Measurements from ENCODE around the gene GAS1. TPM values are rescaled to one million over a fixed set of nuclear protein-coding genes. Genes with fewer than 3 reads are reported as not detected.

GAS1 gene
- total and polyA plus RNA-seq, 7 donors, result 6.8 to 19.1 (median 13.0) TPM

- WGBS, 3 donors, result 76 to 83% (median 81%) methylated on average over 6 of the region's 6 CpGs
- no peak for TF ChIP-seq CTCF (IDR thresholded peaks at IDR 0.05)
- ATAC-seq, result no peak
- peaks cover 0 to 7% (median 0%) of the 10 kb centered on the region in 3 donors for H3K27me3 ChIP-seq (ENCODE audit: insufficient read depth in 3 of 3, low read length in 2 of 3)
- intact Hi-C loops (cut with DNase I), result loop anchor here in 1 of 2 donors (5.0 kb wide), 1 partner anchor 156 kb away; no protein-coding TSS in a partner anchor
- H3K27ac ChIP-seq, result no peak overlapping the region
- H3K4me3 ChIP-seq, result no peak overlapping the region
- no peak for DNase-seq
- no peaks in the 10 kb centered on the region for H3K36me3 ChIP-seq (ENCODE audit: insufficient read depth in 1 of 2, low read depth in 1 of 2)
- H3K4me1 ChIP-seq, result no peaks in the 10 kb centered on the region
- H3K9me3 ChIP-seq, result no peaks in the 10 kb centered on the region
These were observed 13.6 kb upstream of the GAS1 start for GRCh38 chr9:86960938-86961337.

GRCh38 chr9:86958203-86958602 lies 10.9 kb upstream of the GAS1 start:
- Histone ChIP-seq H3K27ac (no peak overlapping the region), H3K36me3 (ENCODE audit: insufficient read depth in 1 of 2, low read depth in 1 of 2) (no peaks in the 10 kb centered on the region), H3K27me3 (ENCODE audit: insufficient read depth in 3 of 3, low read length in 2 of 3) (peaks cover 0 to 7% (median 0%) of the 10 kb centered on the region in 3 donors), H3K9me3 (no peaks in the 10 kb centered on the region), H3K4me1 (no peaks in the 10 kb centered on the region), H3K4me3 (no peak overlapping the region)
- WGBS, 3 donors, result 96% methylated on average over 1 of the region's 1 CpG
- intact Hi-C loops (cut with DNase I), result no loop called here
- TF ChIP-seq CTCF (IDR thresholded peaks at IDR 0.05), result no peak
- no peak for DNase-seq
- ATAC-seq, result no peak

GRCh38 chr9:86955561-86955960 lies 8.3 kb upstream of the GAS1 start:
- 42 to 60% (median 43%) methylated on average over 4 of the region's 4 CpGs for WGBS, 3 donors
- DNase-seq (no peak), ATAC-seq (no peak)
- no peak for TF ChIP-seq CTCF (IDR thresholded peaks at IDR 0.05)
- intact Hi-C loops (cut with DNase I), result no loop called here
- no peak overlapping the region for H3K4me3 ChIP-seq
- H3K27me3 ChIP-seq (ENCODE audit: insufficient read depth in 3 of 3, low read length in 2 of 3), result peaks cover 0 to 7% (median 0%) of the 10 kb centered on the region in 3 donors
- H3K9me3 ChIP-seq, result no peaks in the 10 kb centered on the region
- H3K27ac ChIP-seq, result no peak overlapping the region
- no peaks in the 10 kb centered on the region for H3K4me1 ChIP-seq
- peaks cover 0 to 8% of the 10 kb centered on the region in 2 donors for H3K36me3 ChIP-seq (ENCODE audit: insufficient read depth in 1 of 2, low read depth in 1 of 2)

GRCh38 chr9:86955042-86955441 lies 7.7 kb upstream of the GAS1 start:
- no peak overlapping the region for H3K27ac ChIP-seq
- no peak for DNase-seq
- H3K4me1 ChIP-seq, result no peaks in the 10 kb centered on the region
- H3K9me3 ChIP-seq, result no peaks in the 10 kb centered on the region
- no peak for ATAC-seq
- peaks cover 0 to 8% of the 10 kb centered on the region in 2 donors for H3K36me3 ChIP-seq (ENCODE audit: insufficient read depth in 1 of 2, low read depth in 1 of 2)
- 89 to 91% (median 90%) methylated on average over 2 of the region's 2 CpGs for whole genome bisulfite sequencing, 3 donors
- intact Hi-C loops (cut with DNase I), result no loop called here
- no peak overlapping the region for H3K4me3 ChIP-seq
- peaks cover 0 to 7% (median 0%) of the 10 kb centered on the region in 3 donors for H3K27me3 ChIP-seq (ENCODE audit: insufficient read depth in 3 of 3, low read length in 2 of 3)
- TF ChIP-seq CTCF (IDR thresholded peaks at IDR 0.05), result no peak

GRCh38 chr9:86953181-86953580 lies 5.9 kb upstream of the GAS1 start:
- DNase-seq (no peak), ATAC-seq (no peak)
- Histone ChIP-seq H3K4me1 (peaks cover 6% of the 10 kb centered on the region), H3K36me3 (ENCODE audit: insufficient read depth in 1 of 2, low read depth in 1 of 2) (peaks cover 0 to 8% of the 10 kb centered on the region in 2 donors), H3K27ac (no peak overlapping the region), H3K4me3 (no peak overlapping the region), H3K27me3 (ENCODE audit: insufficient read depth in 3 of 3, low read length in 2 of 3) (no peaks in the 10 kb centered on the region), H3K9me3 (no peaks in the 10 kb centered on the region)
- intact Hi-C loops (cut with DNase I), result no loop called here
- WGBS, 3 donors, result 95 to 98% (median 97%) methylated on average over 5 of the region's 5 CpGs
- TF ChIP-seq CTCF (IDR thresholded peaks at IDR 0.05), result no peak

Measured in psoas muscle (tissue), 8 donors.